A673 (cell line): ENCODE measurements around the gene EPHX1. TPM values are rescaled to one million over a fixed set of nuclear protein-coding genes. Genes with fewer than 3 reads are reported as not detected.

Source experiments
- BruUV-seq: library from RNA; stranded (reverse); fragments of 400-500 nt; replicated peaks from 2 replicates; lab custom pipeline; 2021; lab: Mats Ljungman, UMichigan
- CTCF ChIA-PET: fragments of 300-600 bp; sonication (Branson Sonifier 250); formaldehyde crosslinking; loops from one replicate; lab custom pipeline; 2022; ENCODE audit warnings: antibody characterized with exemption; lab: Charles Lee
- POLR2A ChIA-PET: fragments of 300-600 bp; sonication (Branson Sonifier 250); formaldehyde crosslinking; loops from one replicate; lab custom pipeline; 2022; ENCODE audit warnings: antibody characterized with exemption; ENCODE audit not compliant: low non-redundant PET; lab: Charles Lee
- DNase-seq: peaks from one replicate; pipeline ENCODE4 v3.0.0-alpha.2; 2015; ENCODE audit warnings: low spot score
- H3K27ac ChIP-seq: fragments of 200-600 bp; sonication (generic); 2 replicates; pipeline ENCODE4 v1.5.1; 2016; ENCODE audit warnings: mixed run types, low read depth, mild to moderate bottlenecking, mixed read lengths, antibody characterized with exemption, low read length; ENCODE audit not compliant: poor library complexity, severe bottlenecking
- H3K27me3 ChIP-seq: fragments of 200-600 bp; sonication (generic); replicated peaks from 2 replicates; pipeline ENCODE4 v1.6.1; 2017; ENCODE audit warnings: mixed run types, low read depth, mild to moderate bottlenecking, mixed read lengths, antibody characterized with exemption, low read length; ENCODE audit not compliant: insufficient read depth, poor library complexity
- H3K36me3 ChIP-seq: fragments of 200-600 bp; sonication (generic); 2 replicates; pipeline ENCODE4 v1.6.1; 2016; ENCODE audit warnings: mixed run types, mild to moderate bottlenecking, mixed read lengths, antibody characterized with exemption, low read length; ENCODE audit not compliant: insufficient read depth, poor library complexity, severe bottlenecking
- H3K4me1 ChIP-seq: fragments of 200-600 bp; sonication (generic); 2 replicates; pipeline ENCODE4 v1.6.1; 2017; ENCODE audit warnings: mixed run types, mild to moderate bottlenecking, mixed read lengths, antibody characterized with exemption, low read length; ENCODE audit not compliant: insufficient read depth, poor library complexity, severe bottlenecking
- H3K4me3 ChIP-seq: fragments of 200-600 bp; sonication (generic); 2 replicates; pipeline ENCODE4 v1.5.1; 2016; ENCODE audit warnings: low read depth, mixed run types, mild to moderate bottlenecking, mixed read lengths, low read length; ENCODE audit not compliant: poor library complexity, severe bottlenecking
- H3K9me3 ChIP-seq: fragments of 200-600 bp; sonication (generic); 2 replicates; pipeline ENCODE4 v1.6.1; 2016; ENCODE audit warnings: mixed run types, low read depth, mild to moderate bottlenecking, mixed read lengths, antibody characterized with exemption, low read length; ENCODE audit not compliant: poor library complexity, severe bottlenecking
- EZH2 ChIP-seq: fragments of 200-600 bp; sonication (generic); IDR thresholded peaks from 2 replicates; pipeline ENCODE4 v1.6.1; 2017; ENCODE audit warnings: borderline replicate concordance, low read depth, mild to moderate bottlenecking, mixed read lengths, antibody characterized with exemption, low read length; ENCODE audit not compliant: poor library complexity, severe bottlenecking
- intact Hi-C: fragments of 100-400 bp; cut with micrococcal nuclease; formaldehyde crosslinking; loops from one replicate; pipeline ENCODE4 v1.10.0; 2022; ENCODE audit not compliant: unreplicated experiment
- total RNA-seq: library from RNA; stranded (reverse); gene quantifications from 2 replicates; pipeline ENCODE4 v1.2.3, GENCODE V29; 2021
- TF ChIP-seq, protein P1 (sequence below): fragments of 300-800, 200-600 bp; sonication (generic); conservative IDR thresholded peaks from 2 replicates; pipeline ENCODE4 v1.5.1; 2017; ENCODE audit warnings: low read depth, mild to moderate bottlenecking, antibody characterized with exemption, low read length, moderate library complexity, mixed read lengths

Gene EPHX1
- total RNA-seq, 1 experiment from 2014 or later, result 22.4 TPM

DNA sequence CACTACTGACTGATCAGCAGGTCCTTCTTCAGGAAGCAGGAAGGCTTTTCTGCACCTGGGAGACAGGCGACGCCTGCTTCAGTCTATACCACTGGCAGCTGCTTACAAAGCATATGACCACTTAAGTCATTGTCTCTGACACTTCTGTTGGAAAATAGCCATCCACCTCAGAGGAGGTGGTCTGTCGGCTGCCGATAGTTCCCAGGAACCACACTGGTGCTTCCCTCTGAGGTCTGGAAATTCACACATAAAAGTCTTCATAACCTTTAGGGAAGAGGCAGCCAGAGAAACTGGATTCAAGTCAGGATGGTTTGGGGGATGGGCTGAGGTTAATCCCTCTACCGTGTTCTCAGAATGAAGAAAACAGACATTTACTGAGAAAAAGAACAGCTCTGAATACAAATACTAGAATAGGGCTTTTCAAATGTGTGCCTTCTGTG is 47.9 kb upstream of the EPHX1 start:
- CTCF ChIA-PET, result interaction anchor here (0.6 kb wide), 1 partner anchor 16 kb away, joined by 3 read pairs; the partner anchor contains the start of gene SRP9
- intact Hi-C loops, result no loop called here

DNA sequence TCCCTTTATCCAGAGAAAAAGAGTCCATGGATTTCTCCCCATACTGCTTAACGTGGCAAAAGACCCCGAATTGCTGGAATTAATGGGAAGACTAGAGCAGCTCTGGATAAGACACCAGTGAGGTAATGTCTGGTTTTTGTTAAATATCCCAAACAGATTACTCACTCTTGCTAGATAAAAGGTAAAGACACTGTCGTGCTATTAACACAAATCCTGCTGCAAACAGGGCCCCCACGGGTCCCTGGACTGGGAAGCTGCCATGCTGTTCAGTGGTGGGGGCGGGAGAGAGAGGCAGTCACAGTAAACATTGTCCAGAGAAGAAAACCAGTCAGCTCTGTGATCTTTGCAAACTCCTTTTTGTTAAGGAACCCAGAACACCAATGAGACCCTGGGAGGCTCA is 47.5 kb upstream of the EPHX1 start:
- no peak for DNase-seq
- intact Hi-C loops, result no loop called here
- ChIA-PET POLR2A (no interaction called here), CTCF (interaction anchor here (0.6 kb wide), 2 partner anchors 15 to 16 kb away, joined by 3 to 4 read pairs; partner anchors contain the start of gene SRP9)
- TF ChIP-seq, protein P1, sequence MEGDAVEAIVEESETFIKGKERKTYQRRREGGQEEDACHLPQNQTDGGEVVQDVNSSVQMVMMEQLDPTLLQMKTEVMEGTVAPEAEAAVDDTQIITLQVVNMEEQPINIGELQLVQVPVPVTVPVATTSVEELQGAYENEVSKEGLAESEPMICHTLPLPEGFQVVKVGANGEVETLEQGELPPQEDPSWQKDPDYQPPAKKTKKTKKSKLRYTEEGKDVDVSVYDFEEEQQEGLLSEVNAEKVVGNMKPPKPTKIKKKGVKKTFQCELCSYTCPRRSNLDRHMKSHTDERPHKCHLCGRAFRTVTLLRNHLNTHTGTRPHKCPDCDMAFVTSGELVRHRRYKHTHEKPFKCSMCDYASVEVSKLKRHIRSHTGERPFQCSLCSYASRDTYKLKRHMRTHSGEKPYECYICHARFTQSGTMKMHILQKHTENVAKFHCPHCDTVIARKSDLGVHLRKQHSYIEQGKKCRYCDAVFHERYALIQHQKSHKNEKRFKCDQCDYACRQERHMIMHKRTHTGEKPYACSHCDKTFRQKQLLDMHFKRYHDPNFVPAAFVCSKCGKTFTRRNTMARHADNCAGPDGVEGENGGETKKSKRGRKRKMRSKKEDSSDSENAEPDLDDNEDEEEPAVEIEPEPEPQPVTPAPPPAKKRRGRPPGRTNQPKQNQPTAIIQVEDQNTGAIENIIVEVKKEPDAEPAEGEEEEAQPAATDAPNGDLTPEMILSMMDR, result no peak
- TF ChIP-seq EZH2, result no peak
- Histone ChIP-seq H3K4me1 (peaks cover 14% of the 10 kb centered on the region), H3K9me3 (no peaks in the 10 kb centered on the region), H3K27ac (no peak overlapping the region), H3K27me3 (no peaks in the 10 kb centered on the region), H3K4me3 (no peak overlapping the region), H3K36me3 (no peaks in the 10 kb centered on the region)
- BruUV-seq, result no TSS peak

More for the DNA sequence above, 47.9 kb upstream of the EPHX1 start:
- no peak for DNase-seq
- Histone ChIP-seq H3K4me1 (peaks cover 10% of the 10 kb centered on the region), H3K27ac (no peak overlapping the region), H3K27me3 (no peaks in the 10 kb centered on the region), H3K4me3 (no peak overlapping the region), H3K36me3 (no peaks in the 10 kb centered on the region), H3K9me3 (no peaks in the 10 kb centered on the region)
- TF ChIP-seq, protein P1, result no peak
- no peak for TF ChIP-seq EZH2
- BruUV-seq, result no TSS peak
- POLR2A ChIA-PET, result no interaction called here

DNA sequence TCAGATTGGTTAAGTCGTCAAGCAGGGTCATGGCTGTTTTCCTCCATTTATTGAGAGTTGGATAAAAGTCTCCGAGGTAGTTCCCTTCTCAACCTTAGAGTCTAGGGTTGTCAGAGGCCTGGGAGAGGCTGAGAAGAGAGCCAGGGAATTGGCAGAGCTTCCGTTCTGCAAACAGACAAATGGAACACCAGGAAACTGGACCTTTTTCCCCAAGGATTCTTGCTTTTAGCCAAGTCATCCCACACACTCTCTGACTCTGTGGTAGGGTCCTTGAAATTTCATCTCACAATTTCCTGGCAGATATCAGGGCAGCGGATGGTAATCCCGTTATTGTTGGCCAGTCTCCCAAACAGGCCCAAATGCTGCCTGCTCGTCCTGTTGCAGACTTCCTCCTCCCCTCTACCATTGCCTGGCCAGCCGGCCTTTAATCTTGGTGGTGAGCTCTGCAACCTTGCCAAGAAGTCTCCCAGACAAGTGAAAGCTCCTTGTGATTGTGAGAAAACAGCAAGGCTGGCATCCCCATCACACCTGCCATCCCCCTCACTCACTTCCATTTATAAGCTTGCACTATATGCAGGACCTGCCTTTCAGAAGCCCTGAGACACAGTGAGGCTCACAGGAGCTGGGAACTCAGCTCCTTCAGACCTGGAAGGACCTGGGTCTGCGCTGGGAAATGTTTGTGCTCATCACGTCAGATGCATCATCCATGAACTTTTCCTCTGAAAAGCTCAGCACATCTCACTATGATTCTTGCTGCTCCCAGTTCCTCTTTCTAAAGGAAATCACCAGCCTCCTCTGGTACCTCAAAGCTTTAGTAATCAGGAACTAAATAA is 46.0 kb upstream of the EPHX1 start:
- no peak overlapping the region for H3K4me3 ChIP-seq
- H3K27ac ChIP-seq, result no peak overlapping the region
- DNase-seq, result no peak
- peaks cover 18% of the 10 kb centered on the region for H3K4me1 ChIP-seq
- no TSS peak for BruUV-seq
- H3K9me3 ChIP-seq, result no peaks in the 10 kb centered on the region
- CTCF ChIA-PET, result no interaction called here
- no peaks in the 10 kb centered on the region for H3K36me3 ChIP-seq
- POLR2A ChIA-PET, result no interaction called here
- intact Hi-C loops, result no loop called here
- TF ChIP-seq EZH2, result no peak
- TF ChIP-seq, protein P1, result no peak
- H3K27me3 ChIP-seq, result no peaks in the 10 kb centered on the region
